ENCODE data around the gene DNAH8.
"Not testable (repeated sequence)": the region's sequence is repeated elsewhere in the genome, so short reads cannot be mapped to it uniquely, and the experiment has no call there.

DNAH8 gene

DNA sequence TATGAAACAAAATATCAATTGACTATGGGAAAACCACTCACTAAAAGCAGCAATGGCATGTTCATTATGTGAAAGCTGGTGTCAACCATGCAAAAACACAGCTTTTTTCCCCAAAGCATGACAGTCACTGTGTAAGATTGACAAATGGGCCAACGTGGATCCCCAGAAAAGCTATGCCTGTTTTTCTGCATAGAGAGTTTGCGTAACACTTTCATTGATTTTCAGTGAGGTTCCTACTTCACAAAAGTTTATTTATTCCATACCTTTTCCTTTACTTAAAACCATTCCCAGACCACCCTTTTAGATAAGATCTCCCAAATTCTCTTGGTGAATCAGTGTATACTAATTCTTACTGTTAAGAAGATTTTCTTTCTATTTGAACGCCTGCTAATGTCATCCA lies 195.1 kb downstream of the DNAH8 start:
- DNase-seq: no peak

DNA sequence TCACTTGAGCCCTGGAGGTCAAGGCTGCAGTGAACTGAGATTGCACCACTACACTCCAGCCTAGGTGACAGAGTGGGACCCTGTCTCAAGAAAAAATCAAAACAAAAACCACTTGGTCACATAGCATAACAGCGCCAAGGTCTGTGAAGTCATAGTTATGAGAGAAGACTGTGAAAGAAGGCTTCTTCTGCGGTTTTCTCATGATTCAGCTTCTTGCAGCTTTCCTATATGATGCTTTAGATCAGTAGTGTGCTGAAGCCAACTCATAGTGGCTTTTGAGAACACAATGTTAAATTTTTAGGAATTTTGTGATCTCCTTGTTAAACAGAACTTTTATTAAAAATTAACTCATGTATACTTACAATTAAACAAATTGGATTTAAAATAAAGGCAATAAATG lies 197.3 kb downstream of the DNAH8 start:
- no peak for DNase-seq

DNA sequence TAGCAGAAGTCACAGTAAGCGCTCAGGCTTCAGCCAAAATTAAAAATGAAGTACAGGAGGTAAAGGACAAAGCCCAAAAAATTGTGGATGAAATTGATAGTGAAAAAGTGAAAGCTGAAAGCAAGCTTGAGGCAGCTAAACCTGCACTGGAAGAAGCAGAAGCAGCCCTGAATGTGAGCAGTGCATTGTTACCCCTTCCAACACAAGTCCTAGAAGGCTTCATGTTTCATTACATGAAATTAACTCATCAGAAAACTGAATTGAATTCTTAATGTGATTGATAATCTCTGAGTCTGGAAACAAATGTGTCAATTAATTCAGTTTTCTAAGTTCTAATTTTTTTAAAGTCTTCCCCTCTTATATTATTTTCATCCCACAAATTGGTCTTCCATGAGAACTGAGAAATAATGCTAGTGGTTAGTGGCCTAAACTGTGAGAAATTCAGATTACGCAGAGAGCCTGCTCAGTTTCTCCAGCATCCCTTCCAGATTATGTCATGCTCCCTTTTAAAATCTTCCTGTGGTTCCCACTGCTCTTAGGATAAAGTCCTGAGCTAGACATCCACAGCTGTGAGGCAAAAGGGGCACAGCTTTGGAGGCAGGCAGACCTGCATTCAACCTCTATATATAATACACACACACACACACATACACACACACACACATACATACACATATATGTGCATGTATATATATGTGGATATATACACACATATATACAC lies 200.3 kb downstream of the DNAH8 start:
- DNase-seq: no peak

DNA sequence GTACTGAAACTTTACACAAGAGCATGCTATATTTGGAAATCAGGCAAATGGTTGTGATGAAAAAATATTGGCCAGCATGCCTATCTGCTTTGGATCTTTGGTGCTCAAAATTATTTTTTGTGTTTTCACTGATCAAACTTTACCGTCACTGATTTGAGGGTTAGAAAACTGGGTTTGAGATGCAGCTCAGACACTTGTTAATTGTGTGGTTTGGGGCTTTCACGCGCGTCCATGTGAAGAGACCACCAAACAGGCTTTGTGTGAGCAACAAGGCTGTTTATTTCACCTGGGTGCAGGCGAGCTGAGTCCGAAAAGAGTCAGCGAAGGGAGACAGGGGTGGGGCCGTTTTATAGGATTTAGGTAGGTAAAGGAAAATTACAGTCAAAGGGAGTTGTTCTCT lies 206.4 kb downstream of the DNAH8 start:
- DNase-seq: not testable (repeated sequence)

DNA sequence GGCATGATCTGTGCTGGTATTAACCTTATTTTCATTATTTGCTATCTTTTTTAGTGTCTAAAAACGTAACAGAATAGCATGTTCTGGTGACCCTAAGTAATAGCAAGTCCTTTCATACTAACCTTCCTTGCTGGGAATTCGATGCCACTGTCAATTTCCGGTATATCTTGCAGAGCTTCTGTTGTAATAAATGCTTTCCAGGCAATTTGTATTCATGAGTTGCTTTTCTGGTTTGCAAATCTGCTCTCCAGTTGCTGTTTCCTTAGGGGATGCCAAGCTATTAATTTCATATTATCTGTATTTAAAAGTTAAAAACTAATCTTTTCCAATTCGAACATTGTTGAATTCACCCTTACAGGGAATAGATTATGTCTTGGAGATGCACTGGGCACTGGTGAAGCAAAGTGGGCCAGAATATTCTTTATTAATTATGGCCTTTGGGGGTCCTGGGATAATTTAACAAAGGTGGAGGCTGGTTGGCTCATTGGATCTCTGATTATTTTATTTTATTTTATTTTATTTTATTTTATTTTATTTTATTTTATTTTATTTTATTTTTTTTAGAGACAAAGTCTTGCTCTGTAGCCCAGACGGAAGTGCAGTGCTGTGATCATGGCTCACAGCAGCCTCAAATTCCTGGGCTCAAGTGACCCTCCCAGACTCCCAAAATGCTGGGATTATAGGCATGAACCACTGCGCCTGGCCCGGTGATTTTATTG lies 209.8 kb downstream of the DNAH8 start:
- DNase-seq: no peak

DNA sequence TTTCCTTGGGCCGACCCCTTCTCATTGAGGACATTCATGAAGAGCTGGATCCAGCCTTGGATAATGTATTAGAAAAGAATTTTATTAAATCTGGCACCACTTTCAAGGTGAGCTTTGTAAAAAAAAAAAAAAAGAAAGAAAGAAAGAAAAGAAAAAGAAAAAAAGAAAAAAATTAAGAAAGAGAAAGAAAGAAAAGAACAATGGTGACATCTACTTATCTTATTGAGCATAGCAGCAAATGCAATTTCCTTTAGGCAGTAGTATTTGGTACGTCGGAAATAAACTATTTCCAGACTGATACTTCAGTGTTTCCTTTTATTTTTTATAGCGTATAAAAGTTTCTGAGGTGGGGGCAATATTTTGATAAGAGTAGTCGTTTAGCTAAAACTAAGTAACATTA lies 214.4 kb downstream of the DNAH8 start:
- no peak for DNase-seq

DNA sequence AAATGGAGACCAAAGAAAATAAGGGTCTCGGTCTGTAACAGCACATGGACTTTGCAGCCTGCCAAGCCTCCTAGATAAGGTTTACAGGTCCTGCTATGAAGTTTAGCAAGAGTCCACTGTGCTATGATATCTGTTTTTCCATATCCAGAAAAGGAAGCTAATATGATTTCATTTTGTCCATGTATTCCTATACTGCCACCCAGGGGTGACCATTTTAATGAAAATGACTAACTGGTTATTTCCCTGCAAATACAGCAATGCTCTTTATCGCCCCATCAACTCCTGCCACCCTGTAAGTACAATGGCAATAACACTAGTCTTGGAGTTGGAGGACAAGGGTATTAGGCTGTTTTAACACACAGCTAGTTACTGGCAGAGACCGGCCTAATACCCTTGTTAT lies 218.3 kb downstream of the DNAH8 start:
- DNase-seq: peak in 1 of 2 donors; percentile 28

DNA sequence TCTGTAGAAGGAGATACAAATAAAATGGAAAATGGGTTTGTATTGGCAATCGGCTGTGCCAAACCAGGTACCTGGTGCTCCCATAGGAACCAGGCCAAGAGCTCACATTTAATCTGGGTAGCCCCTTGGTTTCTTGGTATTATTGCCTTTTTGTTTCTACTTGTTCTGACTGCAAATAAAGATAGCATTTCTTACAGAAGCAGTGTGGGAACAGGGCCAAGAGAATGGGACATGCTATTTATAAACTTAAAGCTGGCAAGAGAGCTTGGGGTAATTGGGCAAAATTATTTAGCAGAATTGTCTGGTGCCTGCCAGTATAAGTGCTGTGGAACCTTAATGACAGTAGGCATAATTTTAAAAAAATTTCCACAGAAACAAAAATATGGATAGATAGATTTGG lies 219.9 kb downstream of the DNAH8 start:
- DNase-seq: no peak

DNA sequence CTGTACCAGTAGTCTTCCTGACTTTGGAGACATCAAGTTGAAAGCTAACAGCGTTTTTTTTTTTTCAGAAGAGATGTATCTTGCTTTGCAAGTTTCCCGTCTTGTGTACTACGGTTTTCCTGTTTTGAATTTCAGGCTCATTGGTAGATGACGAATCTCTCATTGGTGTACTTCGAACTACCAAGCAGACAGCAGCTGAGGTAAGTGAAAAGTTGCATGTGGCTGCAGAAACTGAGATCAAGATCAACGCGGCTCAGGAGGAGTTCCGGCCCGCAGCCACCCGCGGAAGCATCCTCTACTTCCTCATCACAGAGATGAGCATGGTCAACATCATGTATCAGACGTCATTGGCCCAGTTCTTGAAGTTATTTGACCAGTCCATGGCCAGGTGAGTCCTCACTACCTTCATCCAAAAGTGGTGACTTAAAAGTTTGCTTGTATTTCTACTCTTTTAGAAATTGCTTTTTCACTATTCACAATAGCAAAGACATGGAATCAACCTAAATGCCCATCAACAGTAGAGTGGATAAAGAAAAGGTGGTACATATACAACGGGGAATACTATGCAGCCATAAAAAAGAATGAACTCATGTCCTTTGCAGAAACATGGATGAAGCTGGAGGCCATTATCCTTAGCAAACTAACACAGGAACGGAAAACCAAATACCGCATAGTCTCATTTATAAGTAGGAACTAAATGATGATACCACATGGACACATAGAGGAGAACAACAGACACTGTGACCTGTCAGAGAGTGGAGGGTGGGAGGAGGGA lies 222.9 kb downstream of the DNAH8 start:
- peak in 1 of 2 donors; percentile 4 for DNase-seq

DNA sequence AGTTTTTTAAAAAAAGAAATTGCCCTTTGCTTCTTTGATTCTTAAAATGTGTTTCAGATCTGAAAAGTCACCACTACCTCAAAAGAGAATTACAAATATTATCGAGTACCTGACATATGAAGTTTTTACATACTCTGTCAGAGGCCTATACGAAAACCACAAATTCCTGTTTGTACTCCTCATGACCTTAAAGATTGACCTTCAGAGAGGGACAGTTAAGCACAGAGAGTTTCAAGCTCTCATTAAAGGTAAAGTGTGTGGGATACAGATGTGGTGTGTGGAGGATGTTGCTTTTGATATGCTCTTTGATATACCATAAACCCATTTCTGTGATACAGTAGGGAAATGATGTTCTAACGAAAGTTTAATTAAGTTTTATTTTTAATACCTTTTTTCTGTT lies 223.6 kb downstream of the DNAH8 start:
- no peak for DNase-seq

DNA sequence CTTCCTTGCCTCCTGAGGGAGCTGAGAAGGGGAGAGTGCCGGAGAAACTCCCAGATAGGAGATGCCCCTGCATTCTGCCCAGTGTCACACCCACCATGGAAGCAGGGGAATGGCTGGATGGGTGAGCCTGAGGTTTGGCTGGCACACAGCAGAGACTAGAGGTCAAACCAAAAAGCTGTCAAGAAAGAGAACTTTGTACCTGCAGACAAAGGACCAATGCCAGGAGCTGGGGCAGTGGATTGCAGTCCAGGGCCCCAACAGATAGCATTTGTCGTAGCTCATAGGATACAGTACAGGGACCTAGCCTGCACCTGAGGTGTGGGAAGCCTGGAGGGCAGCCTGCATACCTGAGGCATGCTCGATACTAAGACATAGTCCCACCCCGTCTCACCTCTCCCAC lies 227.3 kb downstream of the DNAH8 start:
- no peak for DNase-seq

DNA sequence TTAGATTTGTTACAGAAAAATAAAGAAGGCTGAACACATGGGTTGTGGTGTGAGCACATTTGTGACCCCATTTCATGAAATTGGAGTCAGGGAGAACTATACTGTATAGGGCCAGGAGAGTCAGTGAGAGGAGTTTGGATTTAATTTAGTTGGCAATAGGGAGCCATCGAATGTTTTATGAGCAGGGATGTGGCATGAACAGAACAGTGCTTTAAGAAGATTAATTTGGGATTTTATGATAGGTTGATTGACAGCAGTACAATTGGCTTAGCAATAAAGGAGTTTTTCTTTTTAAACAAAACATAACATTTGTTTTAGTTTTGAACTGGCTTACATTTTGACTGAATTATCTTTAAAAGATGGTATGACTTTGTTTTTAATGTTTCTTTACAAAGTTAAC lies 227.9 kb downstream of the DNAH8 start:
- no peak for DNase-seq

DNA sequence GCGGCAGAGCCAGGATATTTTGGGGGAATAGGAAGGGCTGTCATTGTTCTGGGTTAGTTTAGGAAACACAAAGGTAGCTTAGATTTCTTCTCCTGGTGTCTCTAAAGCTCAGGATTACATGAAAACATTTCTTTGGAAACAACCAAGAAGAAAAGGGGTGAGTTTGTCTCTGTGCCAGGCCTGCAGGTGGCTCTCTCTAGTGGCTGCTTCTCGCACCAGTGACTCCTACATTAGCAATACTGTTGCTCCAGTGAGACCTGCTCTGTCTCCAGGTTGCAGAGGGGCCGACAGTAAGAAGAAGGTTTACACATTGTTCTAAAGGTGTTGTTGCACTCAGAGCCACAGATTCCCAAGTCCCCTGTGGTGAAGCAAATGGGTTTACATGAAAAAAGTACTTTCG lies 228.9 kb downstream of the DNAH8 start:
- no peak for DNase-seq

DNA sequence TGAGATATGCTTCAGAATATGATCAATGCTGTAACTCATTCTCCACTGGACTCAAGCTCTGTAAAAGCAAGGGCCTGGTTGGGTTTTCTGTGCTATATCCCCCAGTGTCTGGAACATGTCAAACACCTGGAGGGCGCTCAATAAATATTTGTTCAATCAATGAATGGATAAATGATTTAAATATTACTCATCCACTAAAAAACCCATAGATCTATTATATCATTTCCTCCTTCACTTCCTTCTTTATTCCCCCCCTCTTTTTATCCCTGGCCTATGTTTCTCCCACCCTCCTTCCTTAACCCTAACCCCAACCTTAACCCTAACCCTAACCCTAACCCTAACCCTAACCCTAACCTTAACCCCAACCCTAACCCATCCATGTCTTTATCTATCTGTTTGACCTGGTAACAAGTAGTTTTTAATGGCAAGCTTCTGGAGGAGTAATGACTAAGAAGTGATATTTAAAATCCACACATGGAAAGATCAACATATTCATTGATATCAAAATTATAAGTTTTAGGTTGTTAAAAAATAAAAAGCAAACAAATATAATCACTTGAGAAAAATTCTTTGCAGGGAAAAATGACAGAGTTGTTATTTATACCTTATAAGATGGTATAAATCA lies 229.7 kb downstream of the DNAH8 start:
- no peak for DNase-seq

DNA sequence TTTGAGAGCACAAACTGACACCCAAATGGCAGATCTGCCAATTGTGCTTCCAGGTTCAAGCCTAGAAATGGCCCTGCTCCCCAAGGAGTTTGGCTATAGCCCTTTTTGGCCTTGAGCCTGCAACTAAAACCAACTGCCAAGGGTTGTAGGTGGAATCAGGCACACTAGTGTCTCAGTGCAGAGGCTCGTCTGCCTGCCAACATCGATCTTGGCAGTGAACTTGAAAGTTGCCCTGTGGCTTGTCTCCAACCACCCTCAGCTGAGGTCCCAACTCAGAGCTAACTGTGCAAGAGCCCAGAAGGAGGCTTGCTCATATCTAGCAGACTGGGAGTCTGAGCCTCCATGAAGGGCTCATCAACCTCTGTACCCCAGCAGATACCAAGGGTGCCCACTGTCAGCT lies 240.8 kb downstream of the DNAH8 start:
- no peak for DNase-seq

DNA sequence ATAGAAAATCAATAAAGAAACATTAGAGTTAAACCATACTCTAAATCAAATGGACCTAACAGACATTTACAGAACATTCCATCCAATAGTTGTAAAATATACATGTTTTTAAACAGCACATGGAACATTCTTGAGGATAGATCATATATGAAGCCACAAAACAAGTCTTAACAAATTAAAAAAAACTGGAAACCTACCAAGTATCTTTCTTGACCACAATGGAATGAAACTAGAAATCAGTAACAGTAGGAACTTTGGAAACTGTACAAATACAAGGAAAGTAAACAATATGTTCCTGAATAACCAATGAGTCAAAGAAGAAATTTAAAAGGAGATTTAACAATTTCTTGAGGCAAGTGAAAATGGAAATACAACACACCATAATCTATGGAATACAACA lies 242.3 kb downstream of the DNAH8 start:
- no peak for DNase-seq

DNA sequence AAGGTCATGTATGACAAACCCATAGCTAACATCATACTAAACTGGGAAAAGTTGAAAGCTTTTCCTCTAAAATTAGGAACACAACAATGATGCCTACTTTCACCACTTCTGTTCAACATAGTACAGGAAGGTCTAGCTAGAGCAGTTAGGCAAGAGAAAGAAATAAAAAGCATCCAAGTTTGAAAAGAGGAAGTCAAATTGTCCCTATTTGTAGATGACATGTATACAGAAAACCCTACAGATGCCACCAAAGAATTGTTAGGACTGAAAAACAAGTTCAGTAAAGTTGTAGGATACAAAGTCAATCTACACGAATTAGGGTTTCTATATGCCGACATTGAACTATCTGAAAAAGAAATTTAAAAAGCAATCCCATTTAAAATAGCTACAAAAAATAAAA lies 244.0 kb downstream of the DNAH8 start:
- DNase-seq: no peak

DNA sequence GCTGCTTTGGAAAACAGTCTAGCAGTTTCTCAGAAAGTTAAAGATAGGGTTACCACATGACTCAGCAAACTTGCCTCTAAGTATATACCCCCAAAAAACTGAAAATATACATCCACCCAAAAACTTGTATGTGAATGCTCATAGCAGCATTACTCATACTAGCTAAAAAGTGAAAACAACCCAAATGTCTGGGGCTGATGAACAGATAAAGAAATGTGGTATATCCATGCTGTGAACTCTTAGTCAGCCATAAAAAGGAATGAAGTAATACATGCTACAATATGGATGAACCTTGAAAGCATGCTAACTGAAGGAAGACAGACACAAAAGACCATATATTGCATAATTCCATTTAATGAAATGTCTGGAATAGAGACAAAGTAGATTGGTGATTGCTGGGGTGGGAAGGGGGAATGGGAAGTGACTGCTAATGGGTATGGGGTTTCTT lies 253.6 kb downstream of the DNAH8 start:
- DNase-seq: no peak

DNA sequence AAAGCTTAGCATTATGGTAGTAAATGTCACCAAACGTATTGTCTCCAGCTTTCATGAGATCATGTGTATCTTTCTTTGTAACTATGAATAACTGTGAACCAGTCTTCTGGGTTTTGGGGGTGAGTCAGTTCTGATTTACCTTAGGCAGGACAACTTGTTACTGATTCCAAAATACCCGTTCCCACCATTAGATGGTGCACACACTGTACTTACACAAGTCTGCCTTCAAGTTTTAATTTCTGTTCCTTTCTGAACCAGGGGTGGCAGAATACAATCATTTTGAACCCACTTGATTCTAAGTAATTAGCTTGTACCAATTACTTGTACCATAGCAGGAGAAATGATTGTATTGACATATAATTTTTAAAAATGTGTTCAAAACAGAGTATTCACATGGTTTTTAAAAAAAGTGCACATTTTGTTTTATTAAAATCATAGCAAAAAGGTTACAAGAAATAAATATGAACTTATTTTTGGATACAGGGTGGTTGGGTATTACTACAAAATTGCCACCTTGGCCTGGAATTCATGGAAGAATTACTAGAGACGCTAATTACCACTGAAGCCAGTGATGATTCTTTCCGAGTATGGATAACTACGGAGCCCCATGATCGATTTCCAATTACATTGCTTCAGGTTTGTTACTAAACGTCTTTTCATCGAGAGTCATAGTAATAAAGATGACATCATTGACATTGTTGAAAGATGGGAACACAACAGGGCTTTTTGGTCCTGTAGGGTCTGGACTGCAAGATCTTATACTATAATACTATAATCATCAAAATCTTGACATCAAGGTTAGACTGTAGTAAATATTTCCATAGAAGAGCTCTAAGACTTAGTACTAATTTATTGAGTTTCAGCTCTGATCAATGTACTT lies 258.3 kb downstream of the DNAH8 start:
- DNase-seq: peak in 1 of 2 donors; percentile 23

DNA sequence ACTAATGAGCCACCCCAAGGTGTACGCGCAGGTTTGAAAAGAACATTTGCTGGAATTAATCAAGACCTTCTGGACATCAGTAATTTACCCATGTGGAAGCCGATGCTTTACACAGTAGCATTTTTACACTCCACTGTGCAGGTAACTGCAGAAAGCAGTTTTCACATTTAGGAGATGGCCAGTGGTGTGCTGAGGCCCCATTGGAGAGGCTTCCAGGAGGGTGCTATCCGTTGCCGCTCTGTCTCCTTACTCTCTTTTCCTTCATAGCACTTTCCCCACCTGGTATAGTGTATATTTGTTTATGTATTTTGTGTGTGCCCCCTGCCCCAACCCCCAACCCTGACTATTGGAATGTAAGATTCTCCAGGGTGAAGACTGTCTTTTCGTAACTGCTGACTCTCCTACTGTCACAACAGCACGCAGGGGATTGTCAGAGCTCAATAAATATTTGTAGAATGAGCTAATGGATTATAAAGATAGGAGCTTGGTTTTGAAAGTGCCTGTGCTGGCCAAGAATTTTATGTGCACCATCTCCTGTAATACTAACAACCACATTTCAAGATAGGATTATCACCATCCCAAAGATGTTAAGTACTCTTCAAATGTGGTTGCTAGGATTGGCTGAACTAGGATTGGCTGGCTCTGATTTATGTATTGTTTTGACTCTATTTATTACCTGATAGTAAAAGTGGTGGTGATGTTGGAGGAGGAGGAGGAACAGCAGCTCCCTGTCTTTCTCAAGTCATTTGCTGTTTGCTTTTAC lies 259.5 kb downstream of the DNAH8 start:
- no peak for DNase-seq

DNA sequence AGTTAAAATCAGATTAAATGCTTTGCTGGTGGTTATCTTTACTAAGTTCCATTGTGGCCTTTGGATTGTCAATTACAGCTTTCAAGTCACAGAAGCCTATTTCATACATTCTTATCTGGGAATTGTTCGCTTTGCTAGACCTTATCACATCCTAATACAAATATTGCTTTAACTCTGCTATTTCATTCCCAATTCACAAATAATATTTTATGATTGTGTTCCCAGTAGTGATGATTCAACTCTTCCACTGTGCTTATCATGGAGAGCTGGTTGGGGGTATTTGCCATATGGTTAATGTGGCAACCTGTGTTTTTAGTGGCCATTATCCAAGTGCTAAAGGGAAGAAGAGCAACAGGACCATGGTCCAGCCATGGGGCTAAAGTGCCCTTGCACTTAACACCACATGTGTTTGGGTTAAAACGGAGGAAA lies 260.5 kb downstream of the DNAH8 start:
- DNase-seq: no peak

DNA sequence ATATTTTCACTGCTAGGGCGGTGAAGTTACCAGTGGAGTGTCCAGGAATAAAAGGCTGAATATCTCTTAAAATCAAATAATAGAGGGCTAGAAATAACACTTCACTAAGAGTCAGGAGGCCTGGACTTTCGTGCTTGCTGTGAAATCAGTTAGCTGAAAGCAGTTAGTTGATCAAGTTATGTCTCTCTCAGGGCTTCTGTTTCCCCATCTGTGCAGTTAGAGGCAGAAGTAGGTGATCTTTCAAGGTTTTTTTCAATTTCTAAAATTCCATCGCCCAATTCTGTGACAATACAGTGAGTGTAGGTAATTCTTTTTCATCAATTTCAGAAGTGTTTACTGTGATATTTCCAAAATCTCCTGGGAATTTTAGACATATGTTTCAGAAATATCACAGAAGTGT lies 260.9 kb downstream of the DNAH8 start:
- no peak for DNase-seq
